Measurements from ENCODE around the gene C2CD4C.

GRCh38 chr19:449916-450315 lies 41.0 kb upstream of the C2CD4C start:
- TF ChIP-seq REST (IDR thresholded peaks at IDR 0.05; ENCODE audit: borderline replicate concordance) (no peak), POLR2AphosphoS5 (IDR thresholded peaks at IDR 0.05) (no peak), EP300 (conservative IDR thresholded peaks at IDR 0.05; ENCODE audit: poor library complexity, severe bottlenecking) (no peak), CTCF (IDR thresholded peaks at IDR 0.05; ENCODE audit: poor library complexity, severe bottlenecking) (no peak), MXI1 (conservative IDR thresholded peaks at IDR 0.05; ENCODE audit: poor library complexity, severe bottlenecking) (no peak), EZH2 (IDR thresholded peaks at IDR 0.05; ENCODE audit: borderline replicate concordance, insufficient read depth, low read length, poor library complexity, severe bottlenecking) (no peak), RAD21 (conservative IDR thresholded peaks at IDR 0.05) (no peak)

Measured in neural cell (in vitro differentiated cells).